Stomach smooth muscle (tissue), 2 donors: ENCODE measurements around the gene OVCA2.

ENCODE experiments used
- H3K27ac ChIP-seq: one replicate; pipeline ENCODE4 v1.7.0; 2013; ENCODE audit warnings: mild to moderate bottlenecking, low read length, inconsistent platforms
- H3K27me3 ChIP-seq, 2 donors: one replicate each; pipeline ENCODE4 v1.7.0; 2013; ENCODE audit warnings: low read length in 2 of 2; ENCODE audit not compliant: insufficient read depth in 2 of 2, control insufficient read depth in 1 of 2
- H3K36me3 ChIP-seq, 2 donors: one replicate each; pipeline ENCODE4 v1.7.0; 2013; ENCODE audit warnings: low read length in 2 of 2; ENCODE audit not compliant: control insufficient read depth in 2 of 2, insufficient read depth in 2 of 2
- H3K4me1 ChIP-seq: one replicate; pipeline ENCODE4 v1.7.0; 2013; ENCODE audit warnings: low read length; ENCODE audit not compliant: control insufficient read depth, insufficient read depth
- H3K4me3 ChIP-seq, 2 donors: one replicate each; pipeline ENCODE4 v1.7.0; 2013; ENCODE audit warnings: low read length in 2 of 2
- H3K9ac ChIP-seq, 2 donors: one replicate each; pipeline ENCODE4 v1.7.0; 2013; ENCODE audit warnings: low read length in 2 of 2, mild to moderate bottlenecking in 1 of 2
- H3K9me3 ChIP-seq, 2 donors: one replicate each; pipeline ENCODE4 v1.7.0; 2013; ENCODE audit warnings: low read length in 2 of 2; ENCODE audit not compliant: control insufficient read depth in 2 of 2
- donor health status: healthy.
- donor health status: Pancreatic carcinoma.

The OVCA2 gene

GRCh38 chr17:2041561-2042389 is at the start of gene OVCA2:
Gene OVCA2, plus strand, starts transcription at chr17:2042022. Its CDS starts 26 bp downstream, at chr17:2042048.
- Histone ChIP-seq H3K36me3 (peaks cover 19 to 29% of the 10 kb centered on the region in 2 donors), H3K27me3 (no peaks in the 10 kb centered on the region), H3K4me3 (peak within 1 kb of the TSS; percentile 90 to 99), H3K27ac (peak within 1 kb of the TSS; percentile 82), H3K4me1 (peaks cover 29% of the 10 kb centered on the region), H3K9ac (peak within 1 kb of the TSS; percentile 87 to 92), H3K9me3 (no peaks in the 10 kb centered on the region)

GRCh38 chr17:1992541-1992940 is 49.3 kb upstream of the OVCA2 start:
- H3K36me3 ChIP-seq: no peaks in the 10 kb centered on the region
- no peaks in the 10 kb centered on the region for H3K9me3 ChIP-seq
- no peak overlapping the region for H3K27ac ChIP-seq
- peaks cover 3% of the 10 kb centered on the region for H3K4me1 ChIP-seq
- no peak overlapping the region for H3K9ac ChIP-seq
- no peak overlapping the region for H3K4me3 ChIP-seq
- peaks cover 0 to 2% of the 10 kb centered on the region in 2 donors for H3K27me3 ChIP-seq

- Histone ChIP-seq H3K27ac (no peak overlapping the region), H3K9ac (no peak overlapping the region), H3K36me3 (no peaks in the 10 kb centered on the region), H3K9me3 (no peaks in the 10 kb centered on the region), H3K4me1 (peaks cover 22% of the 10 kb centered on the region), H3K27me3 (no peaks in the 10 kb centered on the region), H3K4me3 (no peak overlapping the region)
These were observed 47.1 kb upstream of the OVCA2 start for GRCh38 chr17:1994707-1995106.

- Histone ChIP-seq H3K27ac (no peak overlapping the region), H3K9me3 (no peaks in the 10 kb centered on the region), H3K4me1 (peaks cover 29% of the 10 kb centered on the region), H3K4me3 (no peak overlapping the region), H3K9ac (no peak overlapping the region), H3K27me3 (no peaks in the 10 kb centered on the region), H3K36me3 (no peaks in the 10 kb centered on the region)
These were observed 46.4 kb upstream of the OVCA2 start for GRCh38 chr17:1995321-1995892.

- Histone ChIP-seq H3K9ac (no peak overlapping the region), H3K9me3 (no peaks in the 10 kb centered on the region), H3K36me3 (no peaks in the 10 kb centered on the region), H3K27me3 (no peaks in the 10 kb centered on the region), H3K27ac (no peak overlapping the region), H3K4me1 (peaks cover 29% of the 10 kb centered on the region), H3K4me3 (no peak overlapping the region)
These were observed 45.7 kb upstream of the OVCA2 start for GRCh38 chr17:1995907-1996799.

- H3K9me3 ChIP-seq: no peaks in the 10 kb centered on the region
- no peaks in the 10 kb centered on the region for H3K36me3 ChIP-seq
- H3K27me3 ChIP-seq: no peaks in the 10 kb centered on the region
- no peak overlapping the region for H3K4me3 ChIP-seq
- no peak overlapping the region for H3K9ac ChIP-seq
- peaks cover 29% of the 10 kb centered on the region for H3K4me1 ChIP-seq
- H3K27ac ChIP-seq: no peak overlapping the region
These were observed 45.0 kb upstream of the OVCA2 start for GRCh38 chr17:1996800-1997288.

GRCh38 chr17:1997289-1997926 is 44.4 kb upstream of the OVCA2 start:
- Histone ChIP-seq H3K9ac (no peak overlapping the region), H3K27me3 (no peaks in the 10 kb centered on the region), H3K4me3 (no peak overlapping the region), H3K36me3 (no peaks in the 10 kb centered on the region), H3K4me1 (peaks cover 29% of the 10 kb centered on the region), H3K9me3 (no peaks in the 10 kb centered on the region), H3K27ac (no peak overlapping the region)

- Histone ChIP-seq H3K9ac (peak overlapping the region in 1 of 2 donors; percentile 26), H3K9me3 (no peaks in the 10 kb centered on the region), H3K27ac (no peak overlapping the region), H3K4me3 (peak overlapping the region in 1 of 2 donors; percentile 64), H3K27me3 (no peaks in the 10 kb centered on the region), H3K4me1 (peaks cover 29% of the 10 kb centered on the region), H3K36me3 (no peaks in the 10 kb centered on the region)
These were observed 43.7 kb upstream of the OVCA2 start for GRCh38 chr17:1997927-1998742.

- Histone ChIP-seq H3K4me1 (peaks cover 29% of the 10 kb centered on the region), H3K27ac (peak overlapping the region; percentile 69), H3K9me3 (no peaks in the 10 kb centered on the region), H3K36me3 (no peaks in the 10 kb centered on the region), H3K27me3 (no peaks in the 10 kb centered on the region), H3K4me3 (peak overlapping the region in 1 of 2 donors; percentile 52), H3K9ac (peak overlapping the region; percentile 13 to 36)
These were observed 42.1 kb upstream of the OVCA2 start for GRCh38 chr17:1999557-2000251.
